ENCODE results near the gene FAM174B.

FAM174B gene

DNA sequence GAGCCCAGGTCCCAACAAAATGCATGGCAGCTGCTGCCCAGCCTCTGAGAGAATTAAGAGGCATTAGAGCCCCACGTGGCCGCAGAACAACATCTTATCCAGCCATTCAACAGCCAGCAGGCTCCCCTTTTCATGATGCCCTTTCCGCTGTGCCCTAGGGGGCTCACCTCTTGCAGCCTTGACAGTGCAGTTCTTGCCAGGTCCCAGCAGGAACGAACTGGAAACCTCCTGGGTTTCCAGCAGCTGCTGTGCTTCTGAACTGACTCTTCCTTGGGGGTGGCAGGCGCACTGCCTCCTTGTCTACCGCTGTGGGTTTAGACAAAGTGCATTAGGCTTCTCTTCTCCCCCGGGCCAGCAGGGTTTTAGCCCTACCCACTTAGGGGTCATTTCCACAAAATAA lies 85.2 kb downstream of the FAM174B start:
- TF ChIP-seq CTCF (conservative IDR thresholded peaks at IDR 0.05; ENCODE audit: control insufficient read depth, insufficient read depth, low read depth, low read length): no peak
- no peak overlapping the region for H3K4me3 ChIP-seq (ENCODE audit: control insufficient read depth, low read depth, low read length)
- no peak for DNase-seq (ENCODE audit: low read depth)

GRCh38 chr15:92569778-92570177 lies 85.8 kb downstream of the FAM174B start:
- H3K4me3 ChIP-seq (ENCODE audit: control insufficient read depth, low read depth, low read length): no peak overlapping the region
- TF ChIP-seq CTCF (conservative IDR thresholded peaks at IDR 0.05; ENCODE audit: control insufficient read depth, insufficient read depth, low read depth, low read length): no peak
- DNase-seq (ENCODE audit: low read depth): no peak
